ENCODE measurements around the gene HDAC4. TPM values are rescaled to one million over a fixed set of nuclear protein-coding genes. Genes with fewer than 3 reads are reported as not detected.

HDAC4 gene
- total and polyA plus RNA-seq, 7 donors, result 7.9 to 329 (median 129) TPM

DNA sequence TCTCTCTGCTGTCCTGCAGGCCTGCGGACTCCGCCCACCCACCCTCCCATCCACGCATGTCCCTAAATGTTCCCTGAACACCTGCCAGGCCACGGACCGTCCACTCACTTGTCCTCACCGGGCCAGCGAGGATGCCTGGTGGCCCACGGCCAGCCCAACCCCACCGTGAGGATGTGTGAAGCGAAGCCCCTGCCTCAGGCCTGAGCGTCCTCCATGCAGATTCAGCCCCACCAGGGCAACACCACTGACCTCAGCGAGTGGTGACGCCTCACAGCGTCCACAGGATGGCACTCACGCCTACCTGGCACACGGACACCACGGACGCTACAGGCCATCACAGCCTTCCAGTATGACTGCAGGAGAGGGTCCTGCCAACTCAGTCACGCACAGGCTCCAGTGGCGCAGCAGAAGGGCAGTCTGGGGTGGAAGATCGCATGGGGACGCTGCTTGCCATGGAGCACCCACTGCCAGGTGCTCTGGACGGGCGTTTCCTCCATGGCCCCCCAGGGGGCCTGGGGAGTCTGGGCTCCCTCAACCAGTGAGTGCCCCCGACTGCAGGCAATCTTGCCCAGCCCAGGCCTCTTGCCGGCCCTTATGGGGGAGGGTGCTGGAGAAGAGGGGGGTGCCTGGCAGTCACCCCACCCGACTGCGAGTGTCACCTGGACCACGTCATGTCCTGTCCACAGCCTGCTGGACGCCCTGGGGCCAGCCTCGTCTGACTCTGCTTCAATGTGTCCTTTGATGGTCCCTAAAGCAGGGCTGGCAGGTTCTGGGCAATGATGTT, 25.4 kb downstream of the HDAC4 start:
- Histone ChIP-seq H3K27ac (no peak overlapping the region), H3K27me3 (ENCODE audit: insufficient read depth in 3 of 3, low read length in 2 of 3) (no peaks in the 10 kb centered on the region), H3K4me3 (no peak overlapping the region), H3K36me3 (ENCODE audit: insufficient read depth in 1 of 2, low read depth in 1 of 2) (no peaks in the 10 kb centered on the region), H3K4me1 (no peaks in the 10 kb centered on the region), H3K9me3 (no peaks in the 10 kb centered on the region)
- intact Hi-C loops (cut with DNase I), result no loop called here
- 79 to 86% (median 80%) methylated on average over 27 to 31 of the region's 31 CpGs for WGBS, 3 donors
- TF ChIP-seq, protein P1, sequence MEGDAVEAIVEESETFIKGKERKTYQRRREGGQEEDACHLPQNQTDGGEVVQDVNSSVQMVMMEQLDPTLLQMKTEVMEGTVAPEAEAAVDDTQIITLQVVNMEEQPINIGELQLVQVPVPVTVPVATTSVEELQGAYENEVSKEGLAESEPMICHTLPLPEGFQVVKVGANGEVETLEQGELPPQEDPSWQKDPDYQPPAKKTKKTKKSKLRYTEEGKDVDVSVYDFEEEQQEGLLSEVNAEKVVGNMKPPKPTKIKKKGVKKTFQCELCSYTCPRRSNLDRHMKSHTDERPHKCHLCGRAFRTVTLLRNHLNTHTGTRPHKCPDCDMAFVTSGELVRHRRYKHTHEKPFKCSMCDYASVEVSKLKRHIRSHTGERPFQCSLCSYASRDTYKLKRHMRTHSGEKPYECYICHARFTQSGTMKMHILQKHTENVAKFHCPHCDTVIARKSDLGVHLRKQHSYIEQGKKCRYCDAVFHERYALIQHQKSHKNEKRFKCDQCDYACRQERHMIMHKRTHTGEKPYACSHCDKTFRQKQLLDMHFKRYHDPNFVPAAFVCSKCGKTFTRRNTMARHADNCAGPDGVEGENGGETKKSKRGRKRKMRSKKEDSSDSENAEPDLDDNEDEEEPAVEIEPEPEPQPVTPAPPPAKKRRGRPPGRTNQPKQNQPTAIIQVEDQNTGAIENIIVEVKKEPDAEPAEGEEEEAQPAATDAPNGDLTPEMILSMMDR (IDR thresholded peaks at IDR 0.05), result no peak
- ATAC-seq, result peak; percentile 35 to 71 (median 60)
- DNase-seq, result peak in 1 of 2 donors; percentile 60

DNA sequence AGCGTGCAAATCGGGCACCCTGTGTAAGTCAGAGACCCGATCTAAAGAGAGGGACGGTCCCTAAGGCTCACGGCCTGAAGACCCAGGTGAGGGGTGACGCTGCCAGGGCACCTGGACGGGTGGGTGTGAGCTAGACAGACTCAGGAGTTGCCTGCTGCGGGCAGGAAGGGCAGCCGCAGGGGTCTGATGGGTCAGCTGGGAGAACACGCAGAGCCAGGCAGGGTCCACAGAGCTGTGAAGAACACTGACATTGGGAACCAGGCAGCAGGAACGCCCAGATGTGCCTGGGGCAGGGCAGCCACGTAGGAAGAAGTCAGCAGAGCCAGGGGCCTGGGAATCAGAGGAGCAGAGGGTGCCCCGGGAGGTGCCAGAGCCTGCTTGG, 25.9 kb downstream of the HDAC4 start:
- H3K27me3 ChIP-seq (ENCODE audit: insufficient read depth in 3 of 3, low read length in 2 of 3), result no peaks in the 10 kb centered on the region
- no peaks in the 10 kb centered on the region for H3K4me1 ChIP-seq
- DNase-seq (no peak), ATAC-seq (no peak)
- WGBS, 3 donors, result 94 to 97% (median 97%) methylated on average over 13 of the region's 13 CpGs
- H3K4me3 ChIP-seq, result no peak overlapping the region
- H3K36me3 ChIP-seq (ENCODE audit: insufficient read depth in 1 of 2, low read depth in 1 of 2), result no peaks in the 10 kb centered on the region
- TF ChIP-seq, protein P1 (IDR thresholded peaks at IDR 0.05), result no peak
- intact Hi-C loops (cut with DNase I), result no loop called here
- no peak overlapping the region for H3K27ac ChIP-seq
- no peaks in the 10 kb centered on the region for H3K9me3 ChIP-seq

DNA sequence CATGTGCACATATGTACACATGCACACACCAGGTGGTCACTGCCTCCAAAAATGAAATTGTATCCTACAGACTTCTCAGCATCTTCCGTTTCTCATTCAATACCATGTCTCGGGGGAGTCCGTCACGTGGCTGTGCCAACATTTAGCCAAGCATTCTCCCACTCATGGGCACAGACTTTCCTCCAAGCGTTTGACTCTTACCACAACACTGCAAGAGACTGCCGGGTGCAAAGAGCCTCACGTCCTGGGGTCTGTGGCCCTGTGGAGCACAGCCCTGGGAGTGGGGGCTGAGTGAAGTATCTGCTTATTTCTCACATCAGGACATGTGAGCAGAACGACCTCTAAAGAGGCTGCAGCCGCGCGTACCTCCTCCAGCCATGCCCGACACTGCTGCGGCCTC, 28.0 kb downstream of the HDAC4 start:
- ATAC-seq (no peak), DNase-seq (no peak)
- no peaks in the 10 kb centered on the region for H3K27me3 ChIP-seq (ENCODE audit: insufficient read depth in 3 of 3, low read length in 2 of 3)
- WGBS, 3 donors, result 88% methylated on average over 13 of the region's 13 CpGs
- no peaks in the 10 kb centered on the region for H3K9me3 ChIP-seq
- intact Hi-C loops (cut with DNase I), result no loop called here
- no peaks in the 10 kb centered on the region for H3K36me3 ChIP-seq (ENCODE audit: insufficient read depth in 1 of 2, low read depth in 1 of 2)
- no peaks in the 10 kb centered on the region for H3K4me1 ChIP-seq
- TF ChIP-seq, protein P1 (IDR thresholded peaks at IDR 0.05), result no peak
- H3K27ac ChIP-seq, result no peak overlapping the region
- no peak overlapping the region for H3K4me3 ChIP-seq

DNA sequence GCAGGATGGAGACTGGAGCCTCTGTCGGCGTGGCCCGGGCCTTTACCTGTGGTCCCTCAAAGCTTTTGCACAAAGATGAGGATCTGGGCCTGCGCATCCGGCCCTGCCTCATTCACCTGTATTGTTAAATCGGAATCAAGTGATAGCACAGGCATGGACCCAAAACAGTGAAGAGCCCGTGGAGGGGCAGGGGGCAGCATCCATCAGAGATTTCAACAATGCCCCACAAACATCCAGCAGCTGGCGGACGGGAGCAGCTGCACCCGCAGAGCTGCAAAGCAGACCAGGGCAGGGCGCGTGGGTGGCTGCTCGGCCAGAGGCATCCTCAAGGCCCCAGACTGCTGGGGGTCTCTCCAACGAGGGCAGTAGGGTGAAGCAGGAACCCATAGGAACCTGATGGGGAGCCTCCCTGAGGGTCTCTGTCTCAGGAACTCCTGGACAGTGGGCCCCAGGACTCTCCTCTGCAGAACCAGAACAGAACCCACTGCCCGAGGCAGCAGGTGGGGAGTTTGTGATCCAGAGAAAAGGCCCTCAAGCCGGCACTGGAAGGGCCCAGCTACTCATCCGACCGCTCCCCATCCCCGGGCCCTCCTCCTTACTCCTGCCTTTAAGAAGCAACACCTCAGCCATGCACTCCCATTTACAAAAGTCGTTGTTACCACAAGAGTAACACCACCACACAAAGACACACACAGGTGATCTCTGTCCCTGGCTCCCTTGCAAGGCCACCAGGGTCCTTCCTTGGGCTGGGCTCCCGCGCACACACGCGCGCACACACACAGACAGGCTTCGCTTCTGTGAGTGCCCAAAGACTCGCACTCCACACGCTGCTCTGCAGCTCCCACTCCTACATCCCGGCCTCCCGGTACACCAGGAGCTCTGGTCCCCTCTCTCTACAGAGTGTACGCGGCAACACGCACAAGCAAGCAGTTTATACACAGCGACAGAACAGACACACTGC, 28.8 kb downstream of the HDAC4 start:
- intact Hi-C loops (cut with DNase I), result no loop called here
- H3K9me3 ChIP-seq, result no peaks in the 10 kb centered on the region
- ATAC-seq, result no peak
- H3K27me3 ChIP-seq (ENCODE audit: insufficient read depth in 3 of 3, low read length in 2 of 3), result no peaks in the 10 kb centered on the region
- no peaks in the 10 kb centered on the region for H3K36me3 ChIP-seq (ENCODE audit: insufficient read depth in 1 of 2, low read depth in 1 of 2)
- no peak overlapping the region for H3K4me3 ChIP-seq
- H3K4me1 ChIP-seq, result no peaks in the 10 kb centered on the region
- 88 to 93% (median 89%) methylated on average over 34 of the region's 34 CpGs for WGBS, 3 donors
- DNase-seq, result peak in 1 of 2 donors; percentile 33
- TF ChIP-seq, protein P1 (IDR thresholded peaks at IDR 0.05), result no peak
- H3K27ac ChIP-seq, result no peak overlapping the region

Data from psoas muscle (tissue), 8 donors.